Activated CD4-positive, alpha-beta T cell treated with anti-CD3 and anti-CD28 coated beads for 48 hours (primary cell): Measurements from ENCODE around the gene PUM1.
"Not testable (repeated sequence)": the region's sequence is repeated elsewhere in the genome, so short reads cannot be mapped to it uniquely, and the experiment has no call there.

Experiments used
- DNase-seq: peaks from one replicate; pipeline ENCODE4 v3.0.0-alpha.2; 2020

The PUM1 gene

GRCh38 chr1:30955448-30956015 is 110.0 kb downstream of the PUM1 start:
- DNase-seq: no peak

DNA sequence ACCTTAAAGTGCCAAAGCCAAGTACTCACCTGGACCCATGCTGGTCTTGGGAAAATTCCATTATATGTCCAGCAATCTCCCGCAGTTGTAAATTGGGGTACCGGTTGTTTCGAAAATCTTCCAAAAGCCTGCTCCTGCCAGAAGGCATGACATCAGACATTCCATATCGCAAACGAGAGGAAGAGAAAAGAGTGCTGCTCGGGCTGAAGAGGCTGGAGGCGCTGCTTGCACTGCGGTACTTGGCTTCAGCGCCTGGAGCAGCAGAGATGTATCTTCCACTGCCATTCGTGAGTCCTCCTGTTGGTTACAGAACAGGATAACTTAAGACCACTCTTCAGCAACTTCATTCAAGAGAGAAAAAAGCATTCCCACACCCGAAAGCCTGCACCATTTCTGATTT is 111.8 kb downstream of the PUM1 start:
- no peak for DNase-seq

- no peak for DNase-seq
Observed at GRCh38 chr1:30952098-30952497, 113.4 kb downstream of the PUM1 start.

GRCh38 chr1:30950700-30951099 is 114.8 kb downstream of the PUM1 start:
- DNase-seq: no peak

GRCh38 chr1:30950053-30950452 is 115.5 kb downstream of the PUM1 start:
- no peak for DNase-seq

- not testable (repeated sequence) for DNase-seq
Observed at GRCh38 chr1:30949487-30949838, 116.1 kb downstream of the PUM1 start.

DNA sequence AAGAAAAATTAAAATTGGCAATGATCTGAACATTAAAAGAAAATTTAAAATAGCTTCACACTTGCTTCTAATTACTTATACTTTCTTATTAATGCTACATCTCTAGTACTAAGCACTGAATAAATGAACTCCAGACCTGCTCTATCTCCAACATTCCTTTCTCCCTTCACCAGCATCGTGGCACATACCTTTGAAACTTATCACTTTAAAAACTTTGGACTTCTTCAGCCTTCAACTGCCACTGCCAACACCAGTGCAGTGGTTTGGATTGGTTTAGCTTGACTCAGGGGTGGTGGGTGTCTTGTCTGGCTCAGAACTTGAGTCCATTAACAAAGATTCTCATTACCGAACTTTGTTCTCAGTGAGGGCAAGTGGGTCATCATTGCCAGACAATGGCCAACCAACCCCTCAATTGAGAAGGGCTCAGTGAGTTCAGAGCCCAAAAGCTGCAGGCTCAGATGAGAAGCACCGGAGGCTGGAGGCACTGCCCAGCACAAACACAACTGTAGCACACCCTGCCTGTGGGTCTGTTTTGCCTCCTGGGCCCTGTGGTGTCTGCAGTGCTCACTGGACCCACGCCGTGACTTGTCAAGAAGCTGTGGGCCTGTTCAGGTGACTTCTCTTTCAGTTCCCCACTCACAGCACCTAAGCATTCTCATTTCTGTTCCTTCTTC is 116.6 kb downstream of the PUM1 start:
- DNase-seq: not testable (repeated sequence)

GRCh38 chr1:30948278-30948677 is 117.2 kb downstream of the PUM1 start:
- no peak for DNase-seq

- DNase-seq: no peak
Observed at GRCh38 chr1:30947212-30947611, 118.3 kb downstream of the PUM1 start.

- no peak for DNase-seq
Observed at GRCh38 chr1:30942326-30942963, 123.1 kb downstream of the PUM1 start.

DNA sequence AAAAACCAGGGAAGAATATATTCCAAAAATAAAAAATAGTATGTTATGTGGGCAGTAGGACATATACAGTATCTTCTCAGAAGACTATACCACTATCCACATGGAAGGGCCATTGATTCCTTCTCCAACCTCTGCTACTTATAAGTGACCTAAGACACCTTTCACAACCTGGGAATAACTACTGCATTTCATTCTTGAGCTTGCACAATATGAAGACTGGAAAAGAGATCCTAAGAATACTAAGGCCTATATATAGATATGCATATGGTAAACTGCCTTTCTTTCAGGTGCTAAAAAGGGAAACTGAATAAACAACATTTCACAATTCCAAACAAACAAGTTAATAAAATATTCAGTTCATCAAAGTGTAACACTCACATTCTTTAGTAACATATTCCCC is 125.0 kb downstream of the PUM1 start:
- DNase-seq: no peak

GRCh38 chr1:30936541-30937171 is 128.9 kb downstream of the PUM1 start:
- DNase-seq: no peak

DNA sequence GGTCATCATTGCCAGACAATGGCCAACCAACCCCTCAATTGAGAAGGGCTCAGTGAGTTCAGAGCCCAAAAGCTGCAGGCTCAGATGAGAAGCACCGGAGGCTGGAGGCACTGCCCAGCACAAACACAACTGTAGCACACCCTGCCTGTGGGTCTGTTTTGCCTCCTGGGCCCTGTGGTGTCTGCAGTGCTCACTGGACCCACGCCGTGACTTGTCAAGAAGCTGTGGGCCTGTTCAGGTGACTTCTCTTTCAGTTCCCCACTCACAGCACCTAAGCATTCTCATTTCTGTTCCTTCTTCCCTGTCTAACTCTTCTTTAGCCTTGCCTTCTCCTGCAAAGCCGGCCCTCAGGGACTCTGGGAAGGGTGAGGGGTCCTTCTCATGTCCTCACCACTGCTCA is 129.8 kb downstream of the PUM1 start:
- DNase-seq: not testable (repeated sequence)

DNA sequence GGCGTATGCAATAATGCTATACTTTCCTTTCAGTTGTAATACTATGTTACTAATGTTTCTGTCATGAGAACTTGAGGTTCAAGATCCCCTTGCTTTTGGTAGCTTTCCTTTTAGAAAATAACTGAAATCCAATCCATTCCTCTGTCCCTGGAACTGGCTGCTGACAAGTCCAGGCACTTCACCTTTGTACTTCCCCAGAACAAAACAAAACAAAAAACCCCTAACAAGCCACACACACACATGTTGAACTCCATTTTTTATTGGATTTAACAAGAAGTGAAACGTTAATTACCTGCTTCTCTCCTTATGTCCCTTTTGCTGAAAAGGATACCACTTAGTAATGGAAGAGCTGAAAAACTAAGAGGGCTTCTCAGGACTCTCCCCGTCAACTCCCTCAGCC is 130.9 kb downstream of the PUM1 start:
- no peak for DNase-seq

DNA sequence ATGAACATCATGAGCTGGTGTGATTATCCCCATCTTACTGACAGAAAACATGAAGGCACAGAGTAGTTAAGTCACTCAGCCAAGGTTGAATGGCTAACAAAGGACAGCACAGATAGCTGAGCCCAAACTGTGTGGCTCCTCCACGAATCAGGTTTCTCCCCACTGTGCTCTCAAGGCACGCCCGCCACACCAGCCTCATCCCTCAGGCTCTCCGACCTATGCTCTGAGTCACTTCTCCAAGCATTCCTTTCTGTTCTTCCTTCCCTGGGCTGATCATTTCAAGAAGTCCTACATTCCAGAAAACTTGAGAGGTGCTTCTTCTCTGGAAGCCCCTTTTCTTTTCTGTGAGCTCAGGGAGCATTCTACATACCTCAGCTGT is 131.7 kb downstream of the PUM1 start:
- DNase-seq: no peak

GRCh38 chr1:30930631-30931173 is 134.8 kb downstream of the PUM1 start:
- DNase-seq: no peak

GRCh38 chr1:30929944-30930525 is 135.5 kb downstream of the PUM1 start:
- DNase-seq: no peak

GRCh38 chr1:30929135-30929889 is 136.2 kb downstream of the PUM1 start:
- peak; percentile 69 for DNase-seq

- DNase-seq: no peak
Observed at GRCh38 chr1:30928789-30929134, 136.8 kb downstream of the PUM1 start.

- DNase-seq: no peak
Observed at GRCh38 chr1:30928171-30928570, 137.3 kb downstream of the PUM1 start.

DNA sequence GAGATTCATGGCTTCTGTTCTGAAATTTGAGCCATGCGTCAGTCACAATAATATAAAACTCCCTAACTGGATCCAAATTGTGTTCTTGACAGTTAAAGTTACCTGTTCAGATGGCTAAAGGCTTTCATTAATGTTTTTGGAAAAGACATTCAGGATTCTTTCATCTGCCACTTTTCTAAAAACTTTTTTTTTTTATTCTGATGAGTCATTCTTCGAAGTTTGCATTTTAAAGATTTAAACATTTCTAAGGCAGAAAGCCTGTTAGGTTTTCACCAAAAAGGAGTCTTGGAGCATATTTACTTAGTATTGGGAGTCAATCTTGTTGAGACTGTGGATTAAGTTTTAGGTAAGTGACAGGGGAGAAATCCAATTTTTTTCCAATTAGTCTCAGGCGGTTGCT is 138.1 kb downstream of the PUM1 start:
- DNase-seq: no peak

- DNase-seq: no peak
Observed at GRCh38 chr1:30923597-30923996, 141.9 kb downstream of the PUM1 start.

DNA sequence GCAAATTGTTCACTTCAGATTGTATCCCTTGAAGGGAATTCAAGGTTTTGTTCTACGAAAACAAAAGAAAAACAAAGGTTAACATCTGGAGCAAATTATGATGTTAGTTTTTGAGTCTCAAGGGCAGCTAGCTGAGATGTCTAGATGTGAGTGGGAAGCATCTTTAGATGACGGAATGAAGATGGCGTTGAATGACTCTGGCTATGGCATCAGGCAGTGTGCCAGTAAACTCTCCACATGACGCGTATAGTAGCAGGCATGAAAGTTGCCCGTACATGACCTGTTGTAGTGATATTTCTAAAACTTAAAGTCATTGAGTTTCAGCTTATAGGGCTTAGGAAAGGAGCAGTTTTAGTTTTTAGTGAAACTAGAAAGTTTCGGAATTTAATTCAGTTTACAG is 144.7 kb downstream of the PUM1 start:
- no peak for DNase-seq
